Stimulated activated CD4-positive, alpha-beta T cell treated with anti-CD3 and anti-CD28 coated beads, Interleukin-2, amount 100 ng/mL, for 4 hours (primary cell): ENCODE data around the gene TECR.
"Not testable (repeated sequence)": the region's sequence is repeated elsewhere in the genome, so short reads cannot be mapped to it uniquely, and the experiment has no call there.

ENCODE experiments used
- DNase-seq: peaks from one replicate; pipeline ENCODE4 v3.0.0-alpha.2; 2020; ENCODE audit warnings: low read depth

TECR gene

DNA sequence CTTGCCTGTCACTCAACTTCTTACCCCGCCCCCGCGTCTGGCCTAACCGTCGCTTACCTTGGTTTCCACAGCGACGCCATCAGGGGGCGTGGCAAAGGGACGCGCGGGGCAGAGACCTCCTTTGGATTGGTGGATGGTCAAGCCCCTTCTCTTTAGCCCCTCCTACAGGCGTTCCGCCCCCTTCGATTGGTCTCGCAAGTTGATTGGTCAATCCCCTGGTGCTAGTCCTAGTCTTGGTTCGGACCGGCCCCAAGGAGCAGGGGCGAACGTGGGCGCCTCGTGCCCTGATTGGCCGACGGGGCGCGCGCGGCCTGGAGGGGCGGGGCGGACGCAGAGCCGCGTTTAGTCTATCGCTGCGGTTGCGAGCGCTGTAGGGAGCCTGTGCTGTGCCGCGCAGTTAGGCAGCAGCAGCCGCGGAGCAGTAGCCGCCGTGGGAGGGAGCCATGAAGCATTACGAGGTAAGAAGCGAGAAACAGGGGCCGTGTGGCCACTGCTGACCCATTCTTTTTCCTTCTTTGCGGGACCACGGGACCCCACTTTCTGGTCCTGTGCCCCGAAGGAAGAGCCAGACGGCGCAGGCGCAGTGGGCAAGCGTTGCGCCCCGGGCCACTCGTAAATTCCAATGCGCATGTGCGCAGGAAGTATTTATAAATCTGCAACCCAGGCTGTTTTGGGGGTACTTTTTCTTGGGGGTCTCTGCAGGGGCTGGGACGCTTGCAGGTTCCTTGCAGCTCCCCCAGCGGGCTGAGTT is at the start of gene TECR:
TECR (plus strand) TSS at position 341 of the 751 bp plus-strand sequence; CDS start at position 444, 103 bp downstream.
- DNase-seq: peak; percentile 100

DNA sequence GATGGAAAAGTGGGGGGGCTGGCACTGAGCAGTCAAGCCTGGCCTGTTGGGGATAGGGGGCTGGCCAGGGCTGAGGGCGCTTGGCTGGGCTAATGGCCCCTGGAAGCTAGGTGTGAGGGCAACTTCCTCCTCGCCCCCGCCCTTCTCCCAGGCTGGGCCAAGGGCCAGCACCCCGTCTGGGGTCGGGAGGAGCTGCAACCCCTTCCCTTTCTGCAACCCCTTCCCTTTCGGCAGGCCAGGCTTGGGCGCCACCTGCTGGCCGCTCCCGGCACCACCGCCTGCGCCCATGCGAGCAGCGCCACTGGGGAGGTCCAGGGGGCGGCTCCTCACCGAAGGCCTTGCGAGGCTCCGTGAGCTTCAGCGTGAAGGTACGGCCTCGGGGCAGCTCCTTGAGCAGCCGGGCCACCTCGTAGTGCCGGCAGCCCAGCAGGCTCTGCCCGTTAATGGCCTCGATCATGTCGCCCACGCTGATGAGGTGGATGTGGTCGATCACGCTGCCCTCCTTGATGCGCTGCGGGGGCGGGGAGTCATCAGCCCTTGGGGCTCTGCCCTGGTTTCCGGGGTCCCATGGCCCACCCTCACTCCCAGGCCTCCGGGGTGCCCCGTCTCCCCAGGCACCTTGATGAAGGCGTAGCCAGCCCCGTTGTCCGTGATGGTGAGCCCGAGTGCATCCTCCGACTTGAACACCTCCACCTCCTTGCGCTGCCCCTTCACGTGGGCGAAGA is 49.3 kb upstream of the TECR start:
- peak; percentile 49 for DNase-seq

- no peak for DNase-seq
These were observed 48.7 kb upstream of the TECR start for GRCh38 chr19:14480700-14481079.

DNA sequence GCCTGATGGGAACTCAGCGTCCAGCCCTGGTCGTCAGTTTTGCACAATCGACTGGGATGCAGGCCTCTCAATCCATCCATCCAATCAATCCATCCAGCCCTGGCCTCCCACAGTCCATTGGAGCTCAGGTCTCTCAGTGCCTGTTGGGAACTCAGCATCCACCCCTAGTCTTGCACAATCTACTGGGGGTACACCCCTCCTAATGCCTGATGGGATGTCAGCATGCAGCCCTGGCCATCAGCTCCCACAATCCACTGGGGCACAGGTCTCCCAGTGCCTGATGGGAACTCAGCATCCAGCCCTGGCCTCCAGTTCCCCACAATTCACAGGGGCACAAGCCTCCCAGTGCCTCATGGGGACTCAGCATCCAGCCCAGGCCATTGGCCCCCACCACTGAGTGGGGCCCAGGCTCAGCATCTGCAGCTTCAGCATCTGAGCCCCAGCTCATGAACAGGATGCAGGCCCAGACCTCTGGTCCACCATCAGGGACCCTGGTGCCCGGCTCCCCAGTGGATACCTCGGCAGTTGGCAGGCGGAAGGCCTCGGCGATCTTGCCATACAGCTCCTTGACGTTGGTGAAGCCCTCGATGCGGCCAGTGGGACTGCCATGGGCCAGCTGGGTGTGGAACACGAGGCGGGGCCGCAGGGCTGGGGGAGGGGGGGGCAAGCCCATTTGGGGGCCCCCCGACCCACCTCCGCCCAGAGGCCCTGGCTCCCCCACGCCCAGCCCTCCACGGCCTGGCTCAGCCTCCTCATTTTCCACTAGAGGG is 47.0 kb upstream of the TECR start:
- DNase-seq: no peak

- DNase-seq: no peak
These were observed 41.8 kb upstream of the TECR start for GRCh38 chr19:14487370-14488125.

DNA sequence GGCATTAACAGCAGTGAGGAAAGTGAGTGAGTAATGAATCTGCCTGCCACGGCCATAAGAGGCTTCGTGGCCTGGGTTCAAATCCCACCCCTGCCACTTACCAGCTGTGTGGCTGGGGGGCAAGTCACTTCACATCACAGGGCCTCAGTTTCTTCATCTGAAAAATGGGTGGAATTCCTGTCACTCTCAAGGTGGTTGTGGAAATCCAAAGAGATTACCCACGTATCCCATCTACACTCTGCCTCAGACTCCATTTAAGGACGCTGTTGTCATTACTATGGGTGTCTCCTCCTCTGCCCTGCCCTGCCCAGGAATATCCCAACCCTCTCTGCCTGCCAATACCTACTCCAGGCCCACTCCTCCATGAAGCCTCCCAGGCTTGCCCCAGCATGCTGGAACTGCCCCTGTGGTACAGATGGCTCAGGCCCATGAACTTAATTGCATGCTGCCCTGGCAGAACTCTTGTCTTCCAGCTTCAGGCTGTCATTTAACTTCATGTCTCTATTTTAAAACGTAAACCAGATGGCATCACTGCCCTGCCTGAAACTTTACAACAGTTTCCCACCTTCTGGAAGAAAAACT is 36.5 kb upstream of the TECR start:
- DNase-seq: no peak

- no peak for DNase-seq
These were observed 35.0 kb upstream of the TECR start for GRCh38 chr19:14494411-14494810.

DNA sequence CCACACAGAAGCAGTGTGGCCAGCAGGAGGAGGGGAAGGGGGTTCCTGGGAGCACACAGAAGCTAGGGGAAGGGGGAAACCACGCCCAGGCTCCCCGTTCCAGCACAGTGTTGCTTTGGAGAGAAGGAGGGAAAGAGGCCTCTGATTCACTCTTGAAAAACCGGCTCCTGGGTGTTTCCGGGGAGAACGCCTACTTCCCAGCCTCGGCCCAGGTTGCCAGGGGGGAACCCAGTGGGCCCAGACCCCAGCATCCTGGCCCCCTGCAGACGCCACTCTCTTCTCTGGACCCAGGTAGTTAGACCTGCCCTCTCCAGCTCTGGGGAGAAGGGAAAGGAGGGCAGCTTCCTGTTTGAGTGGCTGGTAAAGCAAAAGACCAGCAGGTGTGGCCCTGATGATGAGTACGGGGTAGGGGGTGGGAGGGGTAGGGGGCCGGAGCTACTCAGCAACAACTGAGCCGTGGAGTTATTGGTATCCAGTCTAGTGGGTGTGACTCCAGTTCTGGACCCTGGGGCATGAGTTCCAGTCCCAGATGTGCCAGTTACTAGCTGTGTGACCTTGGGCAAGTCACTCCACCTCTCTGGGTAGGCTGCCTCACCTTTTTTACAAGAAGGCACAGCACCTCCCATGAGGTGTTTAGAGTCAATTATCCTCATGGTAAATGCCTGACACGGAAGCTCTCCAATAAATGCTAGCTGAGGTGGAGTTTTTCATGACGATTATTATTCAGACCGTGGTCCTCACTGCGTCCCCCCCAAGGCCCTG is 34.3 kb upstream of the TECR start:
- no peak for DNase-seq

DNA sequence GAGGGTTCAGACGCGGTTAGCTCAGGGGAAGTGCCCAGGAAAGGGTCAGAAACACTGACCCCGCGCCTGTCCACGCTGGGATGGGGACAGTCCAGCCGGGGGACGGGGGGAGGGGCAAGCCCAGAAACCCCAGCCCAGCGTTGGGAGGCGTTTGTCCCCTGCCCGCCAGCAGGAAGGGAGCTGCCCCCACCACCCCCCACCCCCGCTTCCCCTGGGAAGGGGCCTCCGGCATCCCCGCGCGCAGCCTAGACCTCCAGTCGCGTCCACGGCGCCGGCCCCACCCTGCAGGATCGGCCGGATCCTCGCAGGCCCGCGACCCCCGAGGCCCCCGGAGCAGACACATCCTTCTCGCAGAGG is 33.7 kb upstream of the TECR start:
- no peak for DNase-seq

- peak; percentile 71 for DNase-seq
These were observed 33.2 kb upstream of the TECR start, which contains the start of gene GIPC1 for GRCh38 chr19:14496029-14496833. Gene GIPC1 (minus strand): TSS chr19:14496127. CDS start chr19:14482976, 13,151 bp downstream.

- DNase-seq: no peak
These were observed 32.6 kb upstream of the TECR start for GRCh38 chr19:14496834-14497227.

DNA sequence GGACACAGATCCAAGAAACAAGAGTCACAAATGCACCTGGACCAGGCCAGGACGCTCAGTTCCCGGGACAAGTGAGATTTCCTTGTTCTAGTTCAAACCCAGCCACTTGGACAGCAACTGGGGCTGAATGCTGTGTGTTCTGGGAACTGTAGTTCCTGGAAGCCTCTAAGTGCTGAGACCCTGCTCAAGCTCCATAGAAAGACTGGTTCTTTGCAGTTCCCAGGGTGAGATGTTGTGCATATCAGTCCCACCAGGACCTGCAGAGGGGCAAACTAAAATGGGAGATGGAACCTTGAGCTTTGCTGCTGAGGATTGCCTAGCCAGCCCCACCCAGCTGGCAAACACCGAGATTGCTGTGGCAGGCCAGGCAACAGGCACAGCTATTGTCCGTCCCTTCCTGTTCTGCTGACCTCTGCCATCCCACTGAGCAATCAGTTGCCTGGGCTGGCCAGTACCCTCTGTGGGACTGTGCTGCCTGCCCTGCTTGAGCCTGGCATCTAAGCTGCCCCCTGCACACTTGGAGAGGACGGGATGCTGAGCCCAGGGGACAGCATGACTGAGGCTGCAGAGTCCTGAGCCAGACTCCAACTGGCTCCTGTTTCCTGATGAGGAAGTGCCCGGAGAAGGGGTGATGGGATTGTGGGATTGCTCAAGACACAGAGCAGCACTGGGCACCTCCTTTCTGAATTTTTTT is 32.0 kb upstream of the TECR start:
- DNase-seq: no peak

DNA sequence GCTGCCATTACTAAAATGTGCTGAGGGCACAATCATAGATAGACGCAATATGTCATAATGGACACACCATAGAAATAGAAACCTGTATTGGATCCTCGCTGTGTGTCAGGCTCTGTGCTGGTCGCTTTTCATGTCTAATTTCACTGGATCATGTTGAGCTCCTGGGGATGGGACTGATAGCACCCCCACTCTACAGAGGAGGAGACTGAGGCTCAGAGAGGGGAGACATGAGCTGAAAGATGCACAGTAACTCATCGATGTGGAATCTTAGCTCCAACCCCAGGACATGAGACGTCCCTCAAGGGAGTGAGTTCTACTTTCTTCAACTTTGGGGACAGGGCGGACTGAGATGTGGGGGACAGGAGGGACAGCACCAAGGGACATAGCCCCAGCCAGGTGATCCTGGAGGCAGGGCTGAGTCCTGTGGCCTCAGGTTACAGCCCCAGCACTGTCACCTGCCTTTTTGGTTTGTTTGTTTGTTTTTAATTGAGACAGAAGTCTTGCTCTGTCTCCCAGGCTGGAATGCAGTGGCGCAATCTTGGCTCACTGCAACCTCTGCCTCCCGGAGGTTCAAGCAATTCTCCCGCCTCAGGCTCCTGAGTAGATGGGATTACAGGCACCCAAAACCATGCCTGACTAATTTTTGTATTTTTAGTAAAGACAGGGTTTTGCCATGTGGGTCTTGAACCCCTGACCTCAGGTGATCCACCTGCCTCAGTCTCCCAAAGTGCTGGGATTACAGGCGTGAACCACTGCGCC is 26.9 kb upstream of the TECR start:
- no peak for DNase-seq

DNA sequence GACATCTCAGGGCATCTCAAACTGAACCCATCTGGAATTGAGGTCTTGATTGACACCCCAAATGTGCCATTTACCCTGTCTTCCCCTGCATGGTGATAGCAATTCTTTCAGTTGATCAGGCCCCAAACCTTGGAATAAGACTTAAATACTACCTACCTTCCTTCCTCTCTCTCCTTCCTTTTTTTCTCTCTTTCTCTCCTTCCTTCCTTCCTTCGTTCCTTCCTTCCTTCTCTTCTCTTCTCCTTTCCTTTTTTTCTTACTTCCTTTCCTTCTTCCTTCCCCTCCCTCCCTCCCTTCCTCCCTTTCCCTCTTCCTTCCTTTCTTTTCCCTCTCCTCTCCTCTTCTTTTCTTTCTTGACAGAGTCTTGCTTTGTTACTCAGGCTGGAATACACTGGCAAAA is 26.1 kb upstream of the TECR start:
- DNase-seq: no peak

- not testable (repeated sequence) for DNase-seq
These were observed 24.8 kb upstream of the TECR start for GRCh38 chr19:14504575-14504974.

DNA sequence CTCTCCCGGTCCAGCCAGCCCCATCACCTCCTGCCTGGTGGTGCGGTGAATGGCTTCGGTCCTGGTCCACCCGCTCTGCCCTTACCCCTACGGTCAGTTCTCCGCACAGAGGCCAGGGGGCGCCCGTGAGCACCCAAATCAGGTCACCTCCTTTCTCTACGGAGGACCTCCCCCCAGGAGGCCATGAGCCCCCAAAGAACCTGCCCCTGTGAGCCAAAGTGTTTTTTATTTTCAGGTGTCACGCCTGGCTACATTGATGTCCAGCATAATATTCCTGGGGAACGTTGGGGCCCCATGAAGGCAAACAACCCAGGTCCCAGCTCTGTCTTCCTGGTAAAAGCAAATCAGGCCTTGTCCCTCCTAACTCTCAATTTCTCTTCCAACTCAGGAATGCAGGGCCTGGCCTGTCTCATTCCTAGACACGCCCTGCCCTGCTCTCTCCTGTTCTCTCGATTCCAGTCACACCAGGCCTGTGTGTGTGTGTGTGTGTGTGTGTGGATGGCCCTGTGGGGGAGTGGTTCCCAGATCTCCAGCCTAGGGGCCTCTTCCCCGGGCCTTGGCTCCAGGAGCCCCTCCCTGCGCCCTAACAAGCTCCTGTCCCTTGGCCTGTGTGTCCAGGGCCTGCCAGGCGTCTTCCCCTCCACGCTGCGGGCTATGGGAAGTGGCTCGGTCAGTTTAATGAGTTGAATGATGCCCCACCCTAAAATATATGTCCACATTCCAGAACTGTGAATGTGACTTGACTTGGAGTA is 23.7 kb upstream of the TECR start:
- DNase-seq: peak; percentile 53

DNA sequence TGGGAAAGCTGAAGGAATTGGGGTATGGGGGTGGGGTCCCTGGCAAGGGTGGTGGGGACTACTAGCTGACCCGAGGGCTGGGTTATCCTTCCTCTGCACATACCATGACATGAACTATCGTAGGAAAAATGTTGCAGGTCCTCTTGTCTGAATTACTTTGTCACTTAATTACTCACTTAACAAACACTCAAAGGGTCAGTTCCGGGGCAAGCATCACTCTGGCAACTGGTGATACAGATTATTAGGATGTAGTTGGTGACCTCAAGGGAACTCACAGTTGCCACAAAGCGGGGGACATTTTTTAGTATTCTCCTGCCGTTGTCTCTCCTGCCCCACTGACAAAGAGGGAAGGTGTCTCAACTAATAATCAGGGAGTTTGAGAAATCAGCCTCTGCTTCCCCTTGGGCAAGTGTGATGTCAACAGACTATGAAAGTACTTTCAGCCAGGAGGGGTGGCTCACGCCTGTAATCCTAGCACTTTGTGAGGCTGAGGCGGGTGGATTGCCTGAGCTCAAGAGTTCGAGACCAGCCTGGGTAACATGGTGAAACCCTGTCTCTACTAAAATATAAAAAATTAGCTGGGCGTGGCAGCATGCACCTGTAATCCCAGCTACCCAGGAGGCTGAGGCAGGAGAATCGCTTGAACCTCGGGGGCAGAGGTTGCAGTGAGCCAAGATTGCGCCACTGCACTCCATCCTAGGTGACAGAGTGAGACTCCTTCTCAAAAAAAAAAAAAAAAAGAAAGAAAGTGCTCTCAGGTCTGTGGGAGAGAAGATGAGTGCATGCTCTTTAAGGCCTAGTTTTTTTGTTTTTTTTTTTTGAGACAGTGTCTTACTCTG is 21.5 kb upstream of the TECR start:
- DNase-seq: no peak
